ENCODE results near the gene GRID2IP.
"Not testable (repeated sequence)": the region's sequence is repeated elsewhere in the genome, so short reads cannot be mapped to it uniquely, and the experiment has no call there.

GRID2IP gene

GRCh38 chr7:6481445-6481844, 69.8 kb downstream of the GRID2IP start:
- DNase-seq, result no peak

DNA sequence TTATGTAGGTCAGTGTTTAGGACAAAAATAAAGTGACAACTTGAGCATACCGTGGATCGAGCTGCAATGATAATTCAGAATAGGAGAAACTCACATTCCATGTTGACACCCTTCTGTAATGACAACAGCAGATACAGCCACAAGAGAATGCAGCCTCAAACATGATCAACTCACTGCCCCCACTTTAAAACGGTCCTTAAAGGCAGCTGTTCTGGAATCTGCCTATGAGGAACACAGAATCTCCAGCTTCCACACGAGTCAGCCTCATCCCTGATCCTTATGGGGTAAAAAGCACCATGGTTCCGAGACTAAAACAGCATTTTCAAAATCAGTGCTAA, 71.0 kb downstream of the GRID2IP start:
- DNase-seq, result no peak

- DNase-seq, result no peak
These were observed 72.2 kb downstream of the GRID2IP start for GRCh38 chr7:6479067-6479466.

- DNase-seq, result no peak
These were observed 73.1 kb downstream of the GRID2IP start for GRCh38 chr7:6478186-6478585.

- no peak for DNase-seq
These were observed 74.0 kb downstream of the GRID2IP start for GRCh38 chr7:6477318-6477660.

DNA sequence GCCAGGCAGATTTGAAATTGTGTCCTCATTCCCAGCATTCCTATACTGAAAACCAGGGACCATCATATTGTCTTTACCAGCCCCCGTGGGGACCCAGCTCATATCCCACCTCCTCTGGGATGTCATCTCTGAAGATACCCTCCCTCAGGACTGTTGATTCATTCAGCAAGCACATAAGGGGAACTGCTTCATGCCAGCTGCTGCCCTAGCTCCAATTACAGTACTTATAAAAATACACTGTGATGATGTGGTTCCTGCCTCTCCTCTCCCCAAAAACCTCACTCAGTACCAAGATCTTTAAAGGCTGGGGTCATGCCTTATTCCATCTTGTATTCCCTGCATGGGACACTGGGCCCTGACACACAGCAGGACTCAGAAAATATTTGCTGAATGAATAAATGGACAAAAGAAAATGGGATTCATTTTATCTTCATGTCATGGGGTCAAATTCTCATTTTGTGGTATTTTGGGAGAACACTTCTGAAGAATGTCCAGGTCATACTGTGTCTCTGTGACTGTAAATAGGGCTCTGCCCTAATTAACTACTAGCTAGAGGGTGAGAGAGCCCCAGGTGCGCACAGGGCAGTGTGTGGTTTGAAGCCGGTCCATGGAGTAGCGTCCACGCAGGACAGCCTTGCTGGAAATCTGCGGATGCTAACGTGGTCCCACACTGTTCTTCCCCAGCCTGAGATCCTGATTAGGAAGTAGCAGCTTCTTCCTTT, 74.5 kb downstream of the GRID2IP start:
- no peak for DNase-seq

DNA sequence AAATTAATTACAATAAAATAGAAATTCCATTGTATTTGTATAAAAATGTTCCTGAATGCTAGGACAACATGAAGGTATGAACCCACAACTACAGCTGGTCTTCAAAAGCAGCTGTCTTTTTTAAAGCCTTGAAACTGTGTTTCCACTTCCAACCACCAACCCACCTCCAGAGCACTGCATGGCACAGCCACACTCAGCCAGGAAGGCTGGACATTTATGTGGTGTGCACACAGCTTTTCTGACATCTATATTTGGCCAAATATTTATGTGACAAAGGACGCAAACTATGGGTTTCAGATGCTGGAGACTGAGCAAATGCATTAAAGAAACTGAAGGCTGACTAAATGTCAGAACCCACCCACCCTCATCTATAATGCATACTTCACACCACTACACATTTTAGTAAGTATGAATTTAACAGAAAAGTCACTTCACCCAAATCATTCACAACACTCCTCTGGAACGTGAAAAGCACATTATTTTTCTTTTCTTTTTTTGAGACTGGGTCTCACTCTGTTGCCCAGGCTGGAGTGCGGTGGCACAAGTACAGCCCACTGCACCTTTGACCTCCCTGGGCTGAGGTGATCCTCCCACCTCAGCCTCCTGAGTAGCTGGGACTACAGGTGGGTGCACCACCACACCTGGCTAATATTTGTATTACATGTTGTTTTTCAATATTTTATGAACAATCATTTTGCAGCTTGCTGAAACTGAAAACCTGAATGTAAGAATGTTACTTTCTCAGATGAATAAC, 75.7 kb downstream of the GRID2IP start:
- DNase-seq, result no peak

DNA sequence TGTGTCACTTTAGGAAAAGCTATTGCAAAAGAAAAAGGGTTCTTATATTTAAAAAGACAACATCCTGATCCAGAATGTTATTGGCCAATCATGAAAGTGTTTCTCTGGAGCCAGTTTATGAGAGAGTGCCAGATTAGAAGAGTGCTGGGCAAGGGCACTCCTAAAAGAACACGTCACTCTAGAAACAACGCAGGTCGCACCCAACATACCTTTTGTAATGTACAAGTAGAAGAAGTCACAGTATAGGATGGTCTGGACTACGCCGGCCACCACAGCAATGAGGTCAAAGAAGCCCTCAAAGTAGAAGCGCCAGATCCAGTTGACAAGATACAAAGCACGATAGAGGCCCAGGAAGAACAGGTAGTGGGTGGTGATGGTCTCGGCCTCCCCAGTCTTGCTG, 85.4 kb downstream of the GRID2IP start:
- no peak for DNase-seq

- DNase-seq, result not testable (repeated sequence)
These were observed 87.7 kb downstream of the GRID2IP start for GRCh38 chr7:6463609-6464008.

DNA sequence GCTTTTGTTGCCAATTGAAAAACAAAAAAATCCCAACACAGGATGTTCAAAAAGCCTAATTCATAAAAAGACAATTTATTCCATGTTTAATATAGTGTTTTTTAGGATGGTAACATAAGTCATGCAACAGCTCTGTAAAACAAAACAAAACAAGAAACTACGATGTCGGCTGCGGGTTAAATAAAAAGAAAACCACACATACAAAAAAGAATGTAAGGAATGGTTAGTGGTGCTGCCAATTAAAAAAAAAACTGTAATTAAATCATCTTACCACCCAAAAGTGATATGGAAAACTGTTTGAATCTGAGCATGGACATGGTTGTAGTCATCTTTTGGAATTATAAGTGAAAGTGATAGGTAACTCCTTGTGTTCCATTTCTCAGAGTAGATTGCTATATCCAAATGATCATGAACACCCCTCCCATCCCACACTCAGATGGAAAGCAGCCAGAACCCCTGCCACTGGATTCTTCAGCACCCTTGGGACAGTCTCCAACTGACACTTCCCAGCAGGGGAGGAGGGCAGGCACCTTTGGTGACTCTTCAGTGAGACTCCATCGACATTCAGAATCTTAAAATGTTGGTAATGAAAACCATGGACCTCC, 89.2 kb downstream of the GRID2IP start:
- no peak for DNase-seq

- DNase-seq, result no peak
These were observed 90.2 kb downstream of the GRID2IP start for GRCh38 chr7:6460990-6461584.

- no peak for DNase-seq
These were observed 91.0 kb downstream of the GRID2IP start for GRCh38 chr7:6460303-6460702.

DNA sequence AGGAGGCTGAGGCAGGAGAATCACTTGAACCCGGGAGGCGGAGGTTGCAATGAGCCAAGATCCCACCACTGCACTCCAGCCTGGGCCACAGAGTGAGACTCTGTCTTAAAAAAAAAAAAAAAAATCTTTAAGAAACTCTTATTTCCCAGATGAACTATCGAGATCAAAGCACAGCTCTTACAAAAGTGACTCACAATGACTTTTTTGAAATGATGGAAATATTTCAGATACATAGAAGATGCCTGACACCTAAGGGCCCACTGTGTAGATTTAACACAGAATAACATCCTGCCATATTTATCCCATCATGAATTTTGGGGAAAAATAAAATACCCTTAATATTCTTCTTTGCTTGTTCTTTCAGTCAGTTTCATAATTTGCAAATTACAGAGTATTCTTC, 92.6 kb downstream of the GRID2IP start:
- DNase-seq, result not testable (repeated sequence)

DNA sequence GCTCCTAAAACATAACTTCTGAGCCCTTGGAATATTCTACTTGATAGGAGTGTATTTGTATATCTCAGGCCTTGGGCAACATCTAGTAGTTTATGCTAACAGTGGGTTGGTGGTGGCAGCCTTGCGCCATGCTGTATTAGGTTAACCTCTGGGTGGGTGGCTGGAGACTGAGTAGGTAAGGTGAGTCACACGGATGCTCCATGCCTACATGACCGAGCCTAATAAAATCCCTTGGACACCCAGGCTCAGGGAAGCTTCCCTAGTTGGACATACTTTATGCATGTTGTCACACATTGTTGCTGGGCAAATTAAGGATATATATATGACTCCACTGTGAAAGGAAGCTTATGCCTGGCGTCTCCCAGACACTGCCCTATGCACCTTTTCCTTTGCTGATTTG, 97.5 kb downstream of the GRID2IP start:
- DNase-seq, result no peak

- DNase-seq, result no peak
These were observed 100.0 kb downstream of the GRID2IP start for GRCh38 chr7:6451224-6451705.

DNA sequence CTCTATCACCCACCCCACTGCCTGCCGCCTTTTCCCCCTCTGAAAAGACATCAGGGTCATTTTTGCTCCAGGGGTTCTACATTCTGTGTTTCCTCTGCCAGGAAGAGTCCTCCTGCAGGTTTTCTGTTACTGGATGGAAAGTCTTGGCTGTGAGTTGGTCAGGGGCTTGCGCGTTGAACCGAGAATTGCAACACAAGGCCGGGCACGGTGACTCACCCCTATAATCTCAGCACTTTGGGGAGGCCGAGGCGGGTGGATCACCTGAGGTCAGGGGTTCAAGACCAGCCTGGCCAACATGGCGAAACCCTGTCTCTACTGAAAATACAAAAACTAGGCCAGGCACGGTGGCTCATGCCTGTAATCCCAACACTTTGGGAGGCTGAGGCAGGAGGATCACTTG, 100.7 kb downstream of the GRID2IP start:
- DNase-seq, result not testable (repeated sequence)

DNA sequence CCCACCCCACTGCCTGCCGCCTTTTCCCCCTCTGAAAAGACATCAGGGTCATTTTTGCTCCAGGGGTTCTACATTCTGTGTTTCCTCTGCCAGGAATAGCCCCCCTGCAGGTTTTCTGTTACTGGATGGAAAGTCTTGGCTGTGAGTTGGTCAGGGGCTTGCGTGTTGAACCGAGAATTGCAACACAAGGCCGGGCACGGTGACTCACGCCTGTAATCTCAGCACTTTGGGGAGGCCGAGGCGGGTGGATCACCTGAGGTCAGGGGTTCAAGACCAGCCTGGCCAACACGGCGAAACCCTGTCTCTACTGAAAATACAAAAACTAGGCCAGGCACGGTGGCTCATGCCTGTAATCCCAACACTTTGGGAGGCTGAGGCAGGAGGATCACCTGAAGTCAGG, 101.4 kb downstream of the GRID2IP start:
- DNase-seq, result not testable (repeated sequence)

DNA sequence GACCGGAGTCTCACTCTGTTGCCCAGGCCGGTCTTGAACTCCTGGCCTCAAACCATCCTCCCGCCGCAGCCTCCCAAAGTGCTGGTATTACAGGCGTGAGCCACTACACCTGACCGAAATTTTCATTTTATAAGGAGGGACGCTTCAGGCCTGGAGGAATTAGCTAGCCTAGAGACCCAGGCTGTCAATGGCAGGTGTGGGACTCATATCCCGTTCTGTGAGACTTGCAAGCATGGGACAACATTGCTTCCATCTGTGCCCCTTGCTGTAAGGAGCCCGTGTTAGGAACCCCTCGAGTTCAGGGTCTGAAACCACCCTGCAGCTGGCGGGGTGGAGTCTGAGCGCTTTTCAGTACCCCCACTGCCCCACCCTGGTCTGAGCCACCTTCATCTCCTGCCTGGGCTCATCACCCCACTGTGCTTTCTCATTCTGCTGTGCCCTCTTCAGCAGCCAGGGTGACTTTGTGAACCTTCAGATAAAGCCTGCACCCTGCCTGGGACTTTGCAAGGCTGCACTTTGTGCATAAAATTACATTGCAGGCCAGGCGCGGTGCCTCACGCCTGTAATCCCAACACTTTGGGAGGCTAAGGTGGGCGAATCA, 102.2 kb downstream of the GRID2IP start:
- no peak for DNase-seq

DNA sequence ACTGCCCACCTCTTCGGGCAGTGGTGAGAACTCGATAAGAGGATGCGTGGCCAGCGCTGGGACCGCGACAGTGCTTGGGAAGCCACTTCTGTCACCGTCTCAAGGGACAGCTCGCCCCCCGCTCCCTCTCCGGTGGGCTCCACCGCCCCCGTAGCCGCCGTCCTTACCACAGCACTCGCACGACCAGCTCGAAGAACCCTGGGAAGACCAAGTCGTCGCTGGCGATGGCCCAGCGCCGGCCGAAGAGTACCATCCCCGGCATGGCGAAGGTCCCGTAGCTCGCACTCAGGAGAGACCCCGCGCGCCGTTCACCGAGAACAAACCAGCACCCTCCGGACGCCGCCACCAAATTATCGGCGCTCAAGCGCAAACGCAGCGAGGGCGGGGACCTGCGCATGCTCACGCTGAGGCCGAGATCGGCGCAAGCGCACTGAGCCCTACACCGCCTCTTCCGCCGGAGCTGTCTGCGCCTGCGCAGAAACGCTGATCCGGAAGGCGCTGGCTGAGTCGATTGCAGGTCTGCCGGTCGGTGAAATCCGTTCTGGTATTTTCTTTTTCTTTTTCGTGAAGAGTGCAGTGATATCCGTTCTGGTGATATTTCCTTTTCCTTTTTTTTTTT, 103.6 kb downstream of the GRID2IP start, which contains the start of gene DAGLB:
DAGLB (minus strand) TSS at position 374 of the 619 bp plus-strand sequence; CDS start at position 262, 112 bp downstream.
- DNase-seq, result peak; percentile 96
